DOHH2 (cell line): Measurements from ENCODE around the gene TOB1.
A peak's percentile ranks its signal among the peaks of the same experiment; 100 is the strongest.

Experiments used
- H3F3A ChIP-seq: fragments of 200-600 bp; sonication (generic), shearing (Covaris generic); 2 replicates; pipeline ENCODE4 v1.6.0; 2016; ENCODE audit warnings: antibody characterized with exemption, mild to moderate bottlenecking; ENCODE audit not compliant: control insufficient read depth, insufficient read depth
- H3K27ac ChIP-seq: fragments of 200-600 bp; sonication (generic); 2 replicates; pipeline ENCODE4 v1.5.1; 2014; ENCODE audit warnings: low read depth, mild to moderate bottlenecking, low read length, moderate library complexity
- H3K27me3 ChIP-seq: fragments of 200-600 bp; sonication (generic); 2 replicates; pipeline ENCODE4 v1.6.1; 2014; ENCODE audit warnings: mild to moderate bottlenecking, low read length, mixed read lengths; ENCODE audit not compliant: control insufficient read depth
- H3K36me3 ChIP-seq: fragments of 200-600 bp; sonication (generic); 2 replicates; pipeline ENCODE4 v1.6.1; 2014; ENCODE audit warnings: mild to moderate bottlenecking, low read length, moderate library complexity, mixed read lengths; ENCODE audit not compliant: control insufficient read depth
- H3K4me1 ChIP-seq: fragments of 200-600 bp; sonication (generic); 2 replicates; pipeline ENCODE4 v1.6.1; 2014; ENCODE audit warnings: mild to moderate bottlenecking, low read length, mixed read lengths; ENCODE audit not compliant: control insufficient read depth
- H3K4me2 ChIP-seq: fragments of 200-600 bp; sonication (generic); 2 replicates; pipeline ENCODE4 v1.6.0; 2014; ENCODE audit warnings: mild to moderate bottlenecking, low read length, moderate library complexity
- H3K4me3 ChIP-seq: fragments of 200-600 bp; sonication (generic); 2 replicates; pipeline ENCODE4 v1.5.1; 2014; ENCODE audit warnings: mild to moderate bottlenecking, low read length, mixed read lengths
- H3K79me2 ChIP-seq: fragments of 200-600 bp; sonication (generic); 2 replicates; pipeline ENCODE4 v1.6.1; 2014; ENCODE audit warnings: mild to moderate bottlenecking, low read length, mixed read lengths; ENCODE audit not compliant: control insufficient read depth
- H3K9me2 ChIP-seq: fragments of 200-600 bp; sonication (generic); replicated peaks from 2 replicates; pipeline ENCODE4 v1.6.1; 2014; ENCODE audit warnings: mild to moderate bottlenecking, low read length, mixed read lengths; ENCODE audit not compliant: control insufficient read depth
- H3K9me3 ChIP-seq: fragments of 200-600 bp; sonication (generic); 2 replicates; pipeline ENCODE4 v1.6.1; 2014; ENCODE audit warnings: antibody characterized with exemption, low read length, mixed read lengths; ENCODE audit not compliant: control insufficient read depth, insufficient read depth
- H4K20me1 ChIP-seq: fragments of 200-600 bp; sonication (generic); 2 replicates; pipeline ENCODE4 v1.6.0; 2014; ENCODE audit warnings: low read depth, mild to moderate bottlenecking, antibody characterized with exemption, low read length, moderate library complexity; ENCODE audit not compliant: control insufficient read depth, insufficient read depth
- EZH2phosphoT487 ChIP-seq: fragments of 200-600 bp; sonication (generic); IDR thresholded peaks from 2 replicates; pipeline ENCODE4 v1.6.1; 2017; ENCODE audit warnings: borderline replicate concordance, mild to moderate bottlenecking, antibody characterized with exemption, low read length, moderate library complexity, mixed read lengths
- TF ChIP-seq, protein P1 (sequence below): fragments of 200-600 bp; sonication (generic); IDR thresholded peaks from one replicate; pipeline ENCODE4 v1.5.1; 2014; ENCODE audit warnings: antibody characterized with exemption, mild to moderate bottlenecking, low read depth, low read length; ENCODE audit not compliant: poor library complexity, severe bottlenecking

TOB1 gene

DNA sequence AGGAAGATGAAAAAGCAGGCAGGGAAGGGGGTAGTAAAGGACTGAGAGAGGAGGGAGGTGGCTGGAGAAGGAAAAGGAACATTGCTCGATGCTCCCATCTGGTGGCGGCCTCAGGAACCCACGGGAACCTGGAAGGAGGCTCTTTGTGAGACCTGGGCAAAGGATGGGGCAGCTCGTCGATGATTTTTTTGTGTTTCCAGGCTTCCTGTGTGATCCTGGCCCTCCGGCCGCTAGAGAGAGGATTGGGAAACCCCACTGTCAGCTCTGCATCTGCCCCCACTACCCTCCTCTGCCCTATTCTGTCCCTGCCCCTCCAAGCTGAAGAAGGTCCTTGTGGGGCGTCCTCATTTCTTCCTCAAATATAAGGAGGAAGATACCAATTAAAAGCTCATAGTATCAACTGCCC lies 24.2 kb downstream of the TOB1 start:
- Histone ChIP-seq H3K4me2 (no peak overlapping the region), H3K79me2 (no peaks in the 10 kb centered on the region), H4K20me1 (no peaks in the 10 kb centered on the region), H3K27ac (no peak overlapping the region), H3K27me3 (no peaks in the 10 kb centered on the region), H3K36me3 (no peaks in the 10 kb centered on the region), H3K9me3 (no peaks in the 10 kb centered on the region), H3K4me3 (no peak overlapping the region), H3F3A (no peaks in the 10 kb centered on the region), H3K4me1 (no peaks in the 10 kb centered on the region), H3K9me2 (no peaks in the 10 kb centered on the region)
- TF ChIP-seq EZH2phosphoT487: no peak
- TF ChIP-seq, protein P1, sequence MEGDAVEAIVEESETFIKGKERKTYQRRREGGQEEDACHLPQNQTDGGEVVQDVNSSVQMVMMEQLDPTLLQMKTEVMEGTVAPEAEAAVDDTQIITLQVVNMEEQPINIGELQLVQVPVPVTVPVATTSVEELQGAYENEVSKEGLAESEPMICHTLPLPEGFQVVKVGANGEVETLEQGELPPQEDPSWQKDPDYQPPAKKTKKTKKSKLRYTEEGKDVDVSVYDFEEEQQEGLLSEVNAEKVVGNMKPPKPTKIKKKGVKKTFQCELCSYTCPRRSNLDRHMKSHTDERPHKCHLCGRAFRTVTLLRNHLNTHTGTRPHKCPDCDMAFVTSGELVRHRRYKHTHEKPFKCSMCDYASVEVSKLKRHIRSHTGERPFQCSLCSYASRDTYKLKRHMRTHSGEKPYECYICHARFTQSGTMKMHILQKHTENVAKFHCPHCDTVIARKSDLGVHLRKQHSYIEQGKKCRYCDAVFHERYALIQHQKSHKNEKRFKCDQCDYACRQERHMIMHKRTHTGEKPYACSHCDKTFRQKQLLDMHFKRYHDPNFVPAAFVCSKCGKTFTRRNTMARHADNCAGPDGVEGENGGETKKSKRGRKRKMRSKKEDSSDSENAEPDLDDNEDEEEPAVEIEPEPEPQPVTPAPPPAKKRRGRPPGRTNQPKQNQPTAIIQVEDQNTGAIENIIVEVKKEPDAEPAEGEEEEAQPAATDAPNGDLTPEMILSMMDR: peak; percentile 69

DNA sequence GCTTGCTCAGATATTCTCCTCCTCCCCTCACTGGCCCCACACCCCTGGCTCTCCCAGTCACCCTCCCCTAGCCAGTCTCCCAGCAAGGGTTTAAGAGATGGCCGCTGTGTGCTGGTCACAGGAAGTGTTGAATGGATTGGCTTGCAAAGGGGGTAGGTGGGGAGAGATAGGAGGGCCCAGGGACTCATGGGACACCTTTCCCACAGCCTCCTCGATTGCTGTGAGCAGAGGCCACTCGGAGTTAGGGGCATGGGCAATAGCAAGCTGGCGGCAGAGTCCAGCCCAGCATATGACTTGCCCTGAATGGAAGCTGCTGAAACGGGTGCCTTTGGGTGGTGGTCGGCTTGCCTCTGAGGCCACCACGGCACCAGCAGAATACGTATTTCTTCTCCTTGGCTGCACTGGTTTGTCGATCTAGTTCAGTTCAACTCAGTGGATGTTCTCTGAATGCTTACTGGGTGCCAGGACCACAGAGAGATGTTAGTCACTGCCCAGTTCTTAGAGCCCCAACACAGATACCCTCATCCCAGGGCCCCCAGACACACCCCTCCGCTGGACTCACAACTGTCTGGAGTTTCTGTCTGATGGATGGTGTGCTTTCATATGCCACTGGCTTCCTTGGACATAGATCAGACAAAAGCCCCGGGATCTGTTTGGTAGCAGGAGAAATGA lies 24.7 kb downstream of the TOB1 start:
- Histone ChIP-seq H3K4me2 (no peak overlapping the region), H3K36me3 (no peaks in the 10 kb centered on the region), H3K9me3 (no peaks in the 10 kb centered on the region), H4K20me1 (no peaks in the 10 kb centered on the region), H3K27ac (no peak overlapping the region), H3K9me2 (no peaks in the 10 kb centered on the region), H3K79me2 (no peaks in the 10 kb centered on the region), H3F3A (no peaks in the 10 kb centered on the region), H3K27me3 (no peaks in the 10 kb centered on the region), H3K4me3 (no peak overlapping the region), H3K4me1 (no peaks in the 10 kb centered on the region)
- TF ChIP-seq, protein P1: no peak
- no peak for TF ChIP-seq EZH2phosphoT487

DNA sequence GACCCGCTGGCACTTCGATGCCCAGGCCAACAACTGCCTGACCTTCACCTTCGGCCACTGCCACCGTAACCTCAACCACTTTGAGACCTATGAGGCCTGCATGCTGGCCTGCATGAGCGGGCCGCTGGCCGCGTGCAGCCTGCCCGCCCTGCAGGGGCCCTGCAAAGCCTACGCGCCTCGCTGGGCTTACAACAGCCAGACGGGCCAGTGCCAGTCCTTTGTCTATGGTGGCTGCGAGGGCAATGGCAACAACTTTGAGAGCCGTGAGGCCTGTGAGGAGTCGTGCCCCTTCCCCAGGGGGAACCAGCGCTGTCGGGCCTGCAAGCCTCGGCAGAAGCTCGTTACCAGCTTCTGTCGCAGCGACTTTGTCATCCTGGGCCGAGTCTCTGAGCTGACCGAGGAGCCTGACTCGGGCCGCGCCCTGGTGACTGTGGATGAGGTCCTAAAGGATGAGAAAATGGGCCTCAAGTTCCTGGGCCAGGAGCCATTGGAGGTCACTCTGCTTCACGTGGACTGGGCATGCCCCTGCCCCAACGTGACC lies 25.8 kb downstream of the TOB1 start:
- Histone ChIP-seq H3K9me2 (no peaks in the 10 kb centered on the region), H3K27ac (no peak overlapping the region), H3F3A (no peaks in the 10 kb centered on the region), H3K79me2 (no peaks in the 10 kb centered on the region), H3K36me3 (no peaks in the 10 kb centered on the region), H3K4me3 (no peak overlapping the region), H3K9me3 (no peaks in the 10 kb centered on the region), H3K27me3 (no peaks in the 10 kb centered on the region), H3K4me2 (no peak overlapping the region), H3K4me1 (no peaks in the 10 kb centered on the region), H4K20me1 (no peaks in the 10 kb centered on the region)
- no peak for TF ChIP-seq EZH2phosphoT487
- TF ChIP-seq, protein P1: no peak
